Kasumi-1 (cell line): ENCODE measurements around the gene CD40.
"Not testable (repeated sequence)": the region's sequence is repeated elsewhere in the genome, so short reads cannot be mapped to it uniquely, and the experiment has no call there.

Source experiments
- DNase-seq, 2 experiments: peaks; one replicate each; lab custom pipeline; 2025; lab: John Stamatoyannopoulos, UW

Gene CD40

DNA sequence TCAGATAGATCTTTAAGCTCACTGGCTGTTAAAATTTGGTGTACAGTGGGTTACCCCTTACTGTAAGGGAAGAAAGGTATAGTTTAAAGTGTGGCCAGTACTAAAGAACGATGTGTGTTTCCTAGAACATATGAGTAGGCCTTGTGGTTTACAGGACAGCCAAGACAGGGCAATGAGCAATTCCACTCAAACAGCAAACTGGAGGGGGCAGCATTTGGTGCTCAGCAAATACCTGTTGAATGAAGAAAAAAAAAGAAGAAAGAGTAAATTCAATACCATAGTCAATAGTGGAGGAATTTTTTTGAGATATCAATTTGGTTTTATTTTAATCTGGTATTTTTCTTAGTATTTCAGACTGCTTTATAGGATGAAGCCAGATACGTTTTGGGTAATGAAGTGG, 24.6 kb upstream of the CD40 start:
- no peak for DNase-seq

- no peak for DNase-seq
These were observed 18.4 kb upstream of the CD40 start for GRCh38 chr20:46099491-46100287.

DNA sequence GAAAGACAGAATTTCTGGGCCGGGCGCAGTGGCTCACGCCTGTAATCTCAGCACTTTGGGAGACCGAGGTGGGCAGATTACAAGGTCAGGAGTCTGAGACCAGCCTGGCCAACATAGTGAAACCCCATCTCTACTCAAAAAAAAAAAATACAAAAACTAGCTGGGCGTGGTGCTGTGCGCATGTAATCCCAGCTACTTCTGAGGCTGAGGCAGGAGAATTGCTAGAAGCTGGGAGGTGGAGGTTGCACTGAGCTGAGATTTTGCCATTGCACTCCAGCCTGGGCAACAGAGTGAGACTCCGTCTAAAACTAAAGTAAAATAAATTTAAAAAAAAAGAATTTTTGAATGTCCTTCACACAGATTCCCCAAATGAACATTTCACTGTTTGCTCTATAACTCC, 17.7 kb upstream of the CD40 start:
- DNase-seq = not testable (repeated sequence)

DNA sequence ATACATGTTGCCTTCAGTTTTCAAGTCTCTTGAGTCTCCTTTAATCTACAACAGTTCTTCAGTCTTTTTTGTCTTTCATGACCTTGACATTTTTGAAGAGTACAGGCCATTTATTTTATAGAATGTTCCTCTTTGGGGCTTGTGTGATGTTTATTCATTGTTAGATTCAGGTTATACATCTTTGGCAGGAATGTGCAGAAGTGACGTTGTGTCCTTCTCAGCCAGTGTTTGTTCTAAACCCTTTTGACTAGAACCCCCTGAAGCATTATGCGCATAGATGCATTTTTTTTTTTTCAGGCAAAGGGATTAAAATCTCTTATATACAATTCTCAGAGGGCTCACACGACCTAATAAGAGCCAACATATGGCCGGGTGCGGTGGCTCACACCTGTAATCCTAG, 17.1 kb upstream of the CD40 start:
- no peak for DNase-seq

GRCh38 chr20:46101957-46102356, 16.2 kb upstream of the CD40 start:
- no peak for DNase-seq

DNA sequence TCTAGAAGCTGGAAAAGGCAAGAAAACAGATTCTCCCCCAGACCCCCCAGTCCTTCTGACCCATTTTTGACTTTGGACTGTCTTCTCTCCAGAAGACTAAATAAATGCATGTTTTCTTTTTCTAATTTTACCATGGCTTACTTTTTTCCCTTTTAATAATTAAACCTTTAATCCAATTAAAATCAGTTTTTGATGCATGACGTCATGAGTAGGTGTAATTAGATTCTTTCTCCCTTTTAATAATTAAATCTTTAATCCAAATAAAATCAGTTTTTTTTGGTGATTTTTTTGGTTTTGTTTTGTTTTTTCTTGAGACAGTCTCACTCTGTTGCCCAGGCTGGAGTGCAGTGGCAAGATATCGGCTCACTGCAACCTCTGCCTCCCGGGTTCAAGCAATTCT, 15.2 kb upstream of the CD40 start:
- no peak for DNase-seq

- no peak for DNase-seq
These were observed 13.9 kb upstream of the CD40 start for GRCh38 chr20:46104262-46104661.

GRCh38 chr20:46107061-46107460, 11.1 kb upstream of the CD40 start:
- no peak for DNase-seq

GRCh38 chr20:46108435-46108841, 9.7 kb upstream of the CD40 start:
- DNase-seq = no peak

DNA sequence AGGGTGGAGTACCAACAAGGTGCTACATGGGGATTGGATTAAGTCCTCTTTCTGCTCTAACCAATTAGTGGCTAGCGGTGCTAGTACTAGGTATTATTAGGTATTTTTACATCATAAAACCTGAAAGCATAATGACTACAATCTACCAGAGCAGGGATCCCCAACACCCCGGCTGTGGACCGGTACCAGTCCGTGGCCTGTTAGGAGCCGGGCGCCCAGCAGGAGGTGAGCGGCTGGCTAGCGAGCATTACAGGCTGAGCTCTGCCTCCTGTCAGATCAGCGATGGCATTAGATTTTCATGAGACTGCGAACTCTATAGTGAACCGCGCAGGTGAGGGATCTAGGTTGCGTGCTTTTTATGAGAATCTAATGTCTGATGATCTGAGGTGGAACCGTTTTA, 9.1 kb upstream of the CD40 start:
- no peak for DNase-seq

GRCh38 chr20:46111028-46111835, 6.9 kb upstream of the CD40 start:
- DNase-seq = no peak

GRCh38 chr20:46111836-46112212, 6.3 kb upstream of the CD40 start:
- no peak for DNase-seq

GRCh38 chr20:46112430-46113112, 5.5 kb upstream of the CD40 start:
- no peak for DNase-seq

- no peak for DNase-seq
These were observed 5.0 kb upstream of the CD40 start for GRCh38 chr20:46113113-46113470.

GRCh38 chr20:46114449-46114848, 3.7 kb upstream of the CD40 start:
- DNase-seq = no peak

DNA sequence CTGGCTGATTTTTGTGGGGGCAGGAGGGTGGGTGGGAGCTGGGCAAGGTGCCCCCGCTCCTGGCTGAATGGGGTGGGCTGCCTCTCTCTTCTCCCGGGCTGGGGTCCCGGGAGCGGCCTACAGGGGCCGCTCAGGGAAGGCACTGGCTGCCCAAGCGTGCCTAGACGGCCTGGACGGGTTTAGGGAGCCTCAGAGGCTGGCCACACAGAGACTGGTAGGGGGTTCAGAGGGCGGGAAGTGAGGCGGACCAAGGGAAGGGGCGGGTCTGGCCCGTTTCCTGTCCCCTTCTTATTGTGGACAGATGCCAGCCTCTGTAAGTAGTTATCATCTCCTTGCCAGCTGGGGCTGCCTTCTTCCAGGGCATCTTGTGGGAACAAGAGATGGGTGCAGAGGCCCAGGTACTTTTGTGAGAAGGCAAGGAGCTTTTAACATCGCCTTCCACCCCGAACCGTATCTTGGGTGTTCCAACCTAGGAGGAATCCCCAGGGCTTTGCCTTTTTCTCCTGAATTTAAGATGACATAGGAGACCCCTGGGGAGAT, 437 bp downstream of the CD40 start:
- no peak for DNase-seq

DNA sequence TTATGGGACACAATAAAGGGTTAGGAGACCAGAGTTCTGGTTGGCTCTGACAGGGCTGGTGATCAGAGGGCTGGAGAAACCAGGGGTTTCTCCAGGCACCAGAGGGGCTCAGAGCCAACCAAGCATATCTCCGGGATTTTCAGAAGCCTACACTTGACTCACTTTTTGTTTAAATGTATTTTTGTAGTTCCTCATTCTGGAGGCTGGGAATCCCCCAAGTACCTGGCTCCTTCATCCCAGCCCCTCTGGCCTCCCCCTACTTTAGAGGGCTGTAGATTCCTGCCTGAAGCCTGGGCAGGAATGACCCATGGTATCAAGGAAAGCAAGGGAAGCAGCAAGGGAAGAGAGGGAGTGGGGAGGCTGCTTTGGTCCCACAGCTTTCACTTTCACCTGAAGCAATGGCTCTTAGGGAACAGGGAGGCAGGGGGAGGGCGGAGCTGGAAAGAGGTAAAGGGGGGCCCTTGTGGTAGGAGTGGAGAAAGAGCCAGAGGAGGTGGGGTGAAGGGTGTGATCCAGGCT, 973 bp downstream of the CD40 start:
- DNase-seq = no peak

GRCh38 chr20:46119547-46119946, 1.4 kb downstream of the CD40 start:
- DNase-seq = no peak

DNA sequence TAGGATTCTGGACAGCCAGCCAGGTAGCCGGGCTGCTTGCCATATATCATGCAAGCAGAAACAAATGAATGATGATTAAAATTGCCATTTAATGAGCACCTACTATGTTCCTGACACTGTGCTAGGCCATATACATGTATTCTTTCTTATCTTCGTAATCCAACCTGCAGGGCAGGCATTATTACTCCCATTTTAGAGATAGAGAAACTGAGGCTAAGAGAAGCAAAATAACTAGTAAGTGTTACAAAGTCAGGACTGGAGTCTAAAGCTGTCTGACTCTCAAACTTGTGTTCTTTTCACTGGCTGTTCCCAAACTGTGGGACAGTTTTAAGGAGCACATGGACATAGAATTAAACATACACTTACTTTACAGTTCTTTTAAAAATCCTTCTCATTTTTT, 2.0 kb downstream of the CD40 start:
- DNase-seq = no peak

DNA sequence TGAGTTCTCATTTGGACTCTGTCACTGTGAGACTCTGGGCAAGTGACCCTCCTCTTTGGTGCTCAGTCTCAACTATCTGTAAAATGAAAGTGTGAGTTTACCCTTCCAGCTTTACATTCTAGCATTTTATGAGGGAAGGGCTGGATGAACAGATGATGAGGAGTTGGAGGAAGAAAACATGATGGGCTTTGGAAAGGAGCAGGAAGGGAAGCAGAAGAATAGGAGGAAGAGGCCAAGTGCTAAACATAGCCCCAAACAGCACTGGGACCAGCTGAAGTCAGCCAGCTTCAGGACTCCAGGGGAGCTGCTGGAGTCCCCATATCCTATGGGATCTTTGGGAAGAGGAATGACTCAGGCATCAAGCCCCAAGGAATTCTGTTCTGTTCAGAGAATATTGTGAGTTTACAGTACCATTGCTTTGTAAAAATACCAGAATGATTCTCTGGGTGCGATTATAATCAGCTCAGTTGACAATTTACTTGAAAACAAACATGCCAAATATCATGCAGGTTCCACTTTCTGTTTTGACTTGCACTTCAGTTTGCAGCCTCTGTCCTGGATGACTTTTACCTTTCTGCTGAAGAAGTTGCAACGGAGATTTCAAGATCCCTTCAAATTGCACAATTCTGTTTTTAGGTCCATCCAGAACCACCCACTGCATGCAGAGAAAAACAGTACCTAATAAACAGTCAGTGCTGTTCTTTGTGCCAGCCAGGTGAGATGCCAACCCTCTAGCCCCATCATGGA, 3.2 kb downstream of the CD40 start:
- DNase-seq = no peak

DNA sequence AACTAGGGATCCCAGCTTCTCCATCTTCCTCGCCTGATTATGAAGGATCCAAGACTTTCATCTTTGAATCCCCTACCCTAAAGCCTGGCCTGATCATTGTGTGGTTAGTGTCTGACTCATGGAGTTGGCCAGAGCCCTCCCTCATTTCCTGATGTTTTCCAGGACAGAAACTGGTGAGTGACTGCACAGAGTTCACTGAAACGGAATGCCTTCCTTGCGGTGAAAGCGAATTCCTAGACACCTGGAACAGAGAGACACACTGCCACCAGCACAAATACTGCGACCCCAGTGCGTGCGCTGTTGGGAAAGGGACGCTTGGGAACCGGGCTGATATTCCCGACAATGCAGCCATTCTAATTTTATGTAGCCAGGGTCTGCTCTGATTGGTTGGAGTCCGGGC, 4.0 kb downstream of the CD40 start:
- DNase-seq = no peak
